ENCODE measurements around the gene NPHP4.

- TF ChIP-seq CTCF (IDR thresholded peaks at IDR 0.05), result no peak
- TF ChIP-seq POLR2A (IDR thresholded peaks at IDR 0.05), result no peak
These were observed 46.8 kb downstream of the NPHP4 start for GRCh38 chr1:5945445-5945844.

Data from lower leg skin (tissue), 3 donors.